Transverse colon (tissue), 4 donors: ENCODE measurements around the gene RHNO1. TPM values are rescaled to one million over a fixed set of nuclear protein-coding genes. Genes with fewer than 3 reads are reported as not detected.

Experiments used
- DNase-seq: peaks from one replicate; pipeline ENCODE4 v3.0.0-alpha.2; 2019
- H3K27ac ChIP-seq, 4 donors: fragments of 200-600 bp; sonication (generic); 2 replicates each; pipeline ENCODE4 v1.5.1; 2016 to 2018; ENCODE audit warnings: inconsistent platforms in 4 of 4
- H3K27me3 ChIP-seq: fragments of 200-600 bp; sonication (generic); 2 replicates; pipeline ENCODE4 v1.5.1; 2017; ENCODE audit warnings: inconsistent platforms
- H3K36me3 ChIP-seq, 4 donors: fragments of 200-600 bp; sonication (generic); 2 replicates each; pipeline ENCODE4 v1.5.1; 2017 to 2019; ENCODE audit warnings: inconsistent platforms in 4 of 4
- H3K4me1 ChIP-seq, 4 donors: fragments of 200-600 bp; sonication (generic); 2 replicates each; pipeline ENCODE4 v1.5.1; 2017 to 2020; ENCODE audit warnings: inconsistent platforms in 4 of 4
- H3K4me3 ChIP-seq, 4 donors: fragments of 200-600 bp; sonication (generic); 1 replicate in 1 of 4; 2 replicates in 3 of 4; pipeline versions ENCODE4 v1.5.1 to v1.6.1; 2017 to 2019; ENCODE audit warnings: inconsistent platforms in 4 of 4
- H3K9me3 ChIP-seq, 2 donors: fragments of 200-600 bp; sonication (generic); 2 replicates each; pipeline ENCODE4 v1.5.1; 2017 to 2019; ENCODE audit warnings: inconsistent platforms in 2 of 2
- EP300 ChIP-seq: sonication (generic); formaldehyde crosslinking; IDR thresholded peaks from one replicate; pipeline ENCODE4 v1.6.1; 2017; ENCODE audit warnings: antibody characterized with exemption, low read depth
- POLR2A ChIP-seq: fragments of 450-650 bp; IDR thresholded peaks from one replicate; pipeline ENCODE4 v1.6.1; 2016; ENCODE audit warnings: antibody characterized with exemption, mild to moderate bottlenecking, moderate library complexity
- POLR2AphosphoS5 ChIP-seq, 3 donors: sonication (generic); formaldehyde crosslinking; IDR thresholded peaks; one replicate each; pipeline ENCODE4 v1.6.1; 2016; ENCODE audit warnings: antibody characterized with exemption in 3 of 3
- WGBS, 2 donors: methylation state at CpG; one replicate each; pipeline ENCODE4 v1.1.5; 2018; ENCODE audit warnings: low coverage in 1 of 2; 5-methylcytosine and 5-hydroxymethylcytosine counted together
- in situ Hi-C, 4 donors: fragments of 200-750 bp; cut with MboI; loops; one replicate each; pipeline versions ENCODE4 v1.15.0 to v1.15.1; 2017; ENCODE audit warnings: low sequenced_read_pairs in 3 of 4, low pct_ligation_motif_present in 1 of 4, low pct_unique_long_range_greater_than_20kb in 1 of 4
- intact Hi-C: fragments of 100-400 bp; cut with DNase I; formaldehyde crosslinking; loops from one replicate; pipeline ENCODE4 v1.15.1; 2023; ENCODE audit warnings: low total_unique reads
- total RNA-seq, 4 donors: library from RNA; depleted of rRNA; stranded (reverse); fragments of >200 nt; gene quantifications; one replicate each; pipeline ENCODE4 v1.1.0, GENCODE V29; 2016
- TF ChIP-seq, protein P1 (sequence below), 5 experiments: fragments of 200-600 bp in 3 of 5; fragments of 450-650 bp in 2 of 5; sonication (generic) in 3 of 5; IDR thresholded peaks; 1 replicate in 2 of 5; 2 replicates in 3 of 5; pipeline ENCODE4 v1.5.1; 2016 to 2017; ENCODE audit warnings: antibody characterized with exemption in 5 of 5, inconsistent platforms in 3 of 5, mild to moderate bottlenecking in 2 of 5, moderate library complexity in 1 of 5

The RHNO1 gene
- total RNA-seq, 4 donors from 2014 or later: 5.4 to 16.8 (median 8.6) TPM

DNA sequence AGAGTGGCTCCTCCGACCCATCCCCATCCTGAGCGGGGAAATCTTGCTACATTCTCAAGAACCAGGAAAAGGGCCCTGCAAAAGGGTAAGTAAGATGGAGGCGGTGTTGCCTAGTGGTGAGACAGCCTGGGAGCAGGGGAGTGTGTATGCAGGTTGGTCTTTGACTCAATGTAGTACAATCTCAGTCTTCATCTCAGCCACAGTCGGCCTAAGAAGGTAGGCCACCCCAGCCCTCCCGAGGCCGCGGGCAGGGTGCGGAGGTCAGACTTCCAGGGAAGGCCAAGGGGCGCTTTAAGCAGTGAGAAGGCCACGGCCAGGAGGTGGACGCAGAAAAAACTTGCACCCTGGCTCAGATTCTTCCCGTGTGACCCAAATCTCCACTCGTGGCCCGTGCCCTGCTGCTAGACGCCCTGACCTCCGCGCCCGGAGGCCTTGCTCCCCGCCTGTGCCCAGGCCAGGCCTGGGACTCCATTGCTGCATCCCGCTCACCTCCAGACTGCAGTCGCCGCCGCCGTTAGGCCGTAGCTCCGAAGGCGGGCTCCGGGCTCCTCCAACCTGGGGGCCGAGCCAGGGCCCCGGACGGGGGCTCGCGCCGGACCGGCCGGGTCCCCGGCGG, 484 bp upstream of the RHNO1 start:
- intact Hi-C loops: no loop called here
- peaks cover 11 to 23% (median 15%) of the 10 kb centered on the region in 4 donors for H3K4me1 ChIP-seq
- H3K27ac ChIP-seq: peak overlapping the region; percentile 93 to 97 (median 95)
- H3K36me3 ChIP-seq: no peaks in the 10 kb centered on the region
- no peak for TF ChIP-seq POLR2AphosphoS5 (IDR thresholded peaks at IDR 0.05)
- TF ChIP-seq POLR2A: no peak
- no peak for DNase-seq
- peak overlapping the region; percentile 75 to 95 (median 88) for H3K4me3 ChIP-seq
- in situ Hi-C loops: no loop called here
- no peaks in the 10 kb centered on the region for H3K27me3 ChIP-seq
- WGBS, 2 donors: 5 to 60% methylated on average over 1 to 27 of the region's 38 CpGs
- no peaks in the 10 kb centered on the region for H3K9me3 ChIP-seq

DNA sequence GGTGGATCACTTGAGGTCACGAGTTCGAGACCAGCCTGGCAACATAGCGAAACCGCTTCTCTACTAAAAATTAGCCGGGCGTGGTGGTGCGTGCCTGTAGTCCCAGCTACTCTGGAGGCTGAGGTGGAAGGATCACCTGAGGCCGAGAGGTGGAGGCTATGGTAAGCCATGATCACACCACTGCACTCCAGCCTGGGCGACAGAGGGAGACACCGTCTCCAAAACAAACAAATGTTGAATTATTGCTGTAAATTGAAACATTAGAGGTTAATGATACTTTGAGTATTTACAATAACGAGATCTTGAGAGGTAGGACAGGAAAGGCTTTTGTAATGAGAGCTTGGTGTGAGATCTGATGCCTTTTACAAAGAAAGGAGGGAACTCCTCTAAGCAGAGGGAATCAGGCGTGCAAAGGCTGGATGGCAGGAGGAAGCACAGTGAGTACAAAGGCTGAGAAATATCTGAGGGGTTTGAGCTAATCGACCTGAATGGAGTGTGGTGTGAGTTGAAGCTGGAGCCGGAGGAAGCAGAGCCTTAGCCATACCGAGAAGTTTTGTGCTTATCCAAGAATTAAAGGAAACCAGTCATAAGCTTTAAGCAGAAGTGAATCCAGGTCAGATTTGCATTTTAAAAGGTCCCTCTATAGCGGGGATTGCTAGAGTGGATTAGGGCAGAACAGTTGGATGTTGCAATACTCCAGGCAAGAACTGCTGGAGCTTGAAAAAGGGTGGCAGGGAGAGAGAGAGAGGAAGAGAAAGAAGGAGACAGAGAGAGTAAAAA, 1.1 kb downstream of the RHNO1 start:
- intact Hi-C loops: no loop called here
- 22 to 26% methylated on average over 8 to 16 of the region's 16 CpGs for WGBS, 2 donors
- H3K27me3 ChIP-seq: no peaks in the 10 kb centered on the region
- no peaks in the 10 kb centered on the region for H3K9me3 ChIP-seq
- peak overlapping the region; percentile 93 to 97 (median 95) for H3K27ac ChIP-seq
- peaks cover 11 to 23% (median 15%) of the 10 kb centered on the region in 4 donors for H3K4me1 ChIP-seq
- H3K36me3 ChIP-seq: no peaks in the 10 kb centered on the region
- no peak for DNase-seq
- TF ChIP-seq, protein P1, sequence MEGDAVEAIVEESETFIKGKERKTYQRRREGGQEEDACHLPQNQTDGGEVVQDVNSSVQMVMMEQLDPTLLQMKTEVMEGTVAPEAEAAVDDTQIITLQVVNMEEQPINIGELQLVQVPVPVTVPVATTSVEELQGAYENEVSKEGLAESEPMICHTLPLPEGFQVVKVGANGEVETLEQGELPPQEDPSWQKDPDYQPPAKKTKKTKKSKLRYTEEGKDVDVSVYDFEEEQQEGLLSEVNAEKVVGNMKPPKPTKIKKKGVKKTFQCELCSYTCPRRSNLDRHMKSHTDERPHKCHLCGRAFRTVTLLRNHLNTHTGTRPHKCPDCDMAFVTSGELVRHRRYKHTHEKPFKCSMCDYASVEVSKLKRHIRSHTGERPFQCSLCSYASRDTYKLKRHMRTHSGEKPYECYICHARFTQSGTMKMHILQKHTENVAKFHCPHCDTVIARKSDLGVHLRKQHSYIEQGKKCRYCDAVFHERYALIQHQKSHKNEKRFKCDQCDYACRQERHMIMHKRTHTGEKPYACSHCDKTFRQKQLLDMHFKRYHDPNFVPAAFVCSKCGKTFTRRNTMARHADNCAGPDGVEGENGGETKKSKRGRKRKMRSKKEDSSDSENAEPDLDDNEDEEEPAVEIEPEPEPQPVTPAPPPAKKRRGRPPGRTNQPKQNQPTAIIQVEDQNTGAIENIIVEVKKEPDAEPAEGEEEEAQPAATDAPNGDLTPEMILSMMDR (IDR thresholded peaks at IDR 0.05): no peak
- TF ChIP-seq EP300 (no peak), POLR2AphosphoS5 (IDR thresholded peaks at IDR 0.05) (no peak), POLR2A (no peak)
- in situ Hi-C loops: no loop called here
- H3K4me3 ChIP-seq: peak overlapping the region in 3 of 4 donors; percentile 75 to 90 (median 87)

DNA sequence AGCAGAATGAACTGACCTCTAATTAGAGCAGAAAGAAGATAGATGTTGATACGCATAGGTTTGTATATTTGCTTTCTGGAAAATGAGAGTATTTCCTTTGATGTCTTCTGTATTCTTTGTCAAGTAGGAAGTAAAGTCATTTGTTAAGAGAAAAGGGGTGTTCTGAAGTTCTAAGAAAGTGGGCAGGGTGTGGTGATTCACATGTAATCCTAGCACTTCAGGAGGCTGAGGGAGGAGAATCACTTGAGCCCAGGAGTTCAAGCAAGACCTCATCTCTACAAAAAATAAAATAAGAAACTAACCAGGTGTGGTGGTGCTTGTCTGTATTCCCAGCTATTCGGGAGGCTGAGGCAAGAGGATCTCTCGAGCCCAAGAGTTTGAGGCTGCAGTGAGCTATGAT, 2.8 kb downstream of the RHNO1 start:
- peaks cover 11 to 23% (median 15%) of the 10 kb centered on the region in 4 donors for H3K4me1 ChIP-seq
- intact Hi-C loops: no loop called here
- no peaks in the 10 kb centered on the region for H3K9me3 ChIP-seq
- H3K4me3 ChIP-seq: no peak overlapping the region
- 94 to 100% methylated on average over 1 to 3 of the region's 3 CpGs for WGBS, 2 donors
- no peaks in the 10 kb centered on the region for H3K27me3 ChIP-seq
- in situ Hi-C loops: no loop called here
- TF ChIP-seq, protein P1 (IDR thresholded peaks at IDR 0.05): no peak
- TF ChIP-seq POLR2A (no peak), EP300 (no peak), POLR2AphosphoS5 (IDR thresholded peaks at IDR 0.05) (no peak)
- no peaks in the 10 kb centered on the region for H3K36me3 ChIP-seq
- no peak for DNase-seq
- no peak overlapping the region for H3K27ac ChIP-seq

DNA sequence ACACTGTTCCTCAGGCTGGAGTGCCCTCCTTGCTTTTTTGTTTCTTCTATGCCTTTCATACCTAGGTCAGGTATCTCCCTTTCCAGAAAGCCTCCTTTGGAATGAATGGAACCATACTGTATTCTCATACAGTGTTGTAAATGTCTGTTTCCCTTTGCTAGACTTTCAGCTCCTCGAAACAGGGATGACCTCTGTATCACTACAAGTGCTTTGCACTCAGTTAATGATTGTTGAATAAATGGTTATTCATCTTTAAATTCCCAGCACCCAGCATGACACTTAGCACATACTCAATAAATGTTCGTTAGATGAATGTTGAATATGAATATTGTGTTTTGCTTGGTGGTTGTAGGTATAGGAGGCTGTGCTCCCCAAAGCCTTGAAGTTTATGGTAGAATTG, 7.8 kb downstream of the RHNO1 start:
- 65 to 69% methylated on average over 2 of the region's 2 CpGs for WGBS, 2 donors
- H3K9me3 ChIP-seq: no peaks in the 10 kb centered on the region
- intact Hi-C loops (no loop called here), in situ Hi-C loops (no loop called here)
- no peak overlapping the region for H3K27ac ChIP-seq
- H3K4me3 ChIP-seq: no peak overlapping the region
- peaks cover 0 to under 1% (median 0%) of the 10 kb centered on the region in 4 donors for H3K4me1 ChIP-seq
- DNase-seq: no peak
- TF ChIP-seq POLR2AphosphoS5 (IDR thresholded peaks at IDR 0.05): no peak
- H3K27me3 ChIP-seq: no peaks in the 10 kb centered on the region
- no peaks in the 10 kb centered on the region for H3K36me3 ChIP-seq

DNA sequence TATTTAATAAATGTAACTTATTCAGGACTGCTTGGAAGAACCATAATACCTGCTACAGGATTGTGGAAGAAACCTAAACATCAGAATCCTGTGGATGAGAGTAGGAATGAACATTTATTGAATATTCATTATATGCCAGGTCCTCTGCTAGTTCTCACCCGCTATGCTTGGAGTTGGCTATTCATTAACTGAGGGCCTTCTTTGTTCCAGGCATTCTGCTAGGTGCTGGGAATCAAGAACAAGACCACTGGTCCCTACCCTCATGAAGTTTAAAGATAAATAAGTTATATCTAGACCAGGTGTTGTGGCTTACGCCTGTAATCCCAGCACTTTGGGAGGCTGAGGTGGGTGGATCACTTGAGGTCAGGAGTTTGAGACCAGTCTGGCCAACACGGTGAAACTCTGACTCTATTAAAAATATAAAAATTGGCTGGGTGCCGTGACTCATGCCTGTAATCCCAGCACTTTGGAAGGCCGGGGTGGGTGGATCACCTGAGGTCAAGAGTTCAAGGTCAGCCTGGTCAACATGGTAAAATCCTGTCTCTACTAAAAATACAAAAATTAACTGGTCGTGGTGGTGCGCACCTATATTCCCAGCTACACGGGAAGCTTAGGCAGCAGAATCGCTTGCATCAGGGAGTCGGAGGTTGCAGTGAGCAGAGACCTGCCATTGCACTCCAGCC, 9.9 kb downstream of the RHNO1 start:
- in situ Hi-C loops (no loop called here), intact Hi-C loops (no loop called here)
- Histone ChIP-seq H3K27me3 (no peaks in the 10 kb centered on the region), H3K9me3 (no peaks in the 10 kb centered on the region), H3K27ac (no peak overlapping the region), H3K36me3 (no peaks in the 10 kb centered on the region), H3K4me3 (no peak overlapping the region), H3K4me1 (peaks cover 4 to 12% (median 9%) of the 10 kb centered on the region in 4 donors)
- no peak for DNase-seq
- 90 to 95% methylated on average over 4 to 10 of the region's 10 CpGs for WGBS, 2 donors
- TF ChIP-seq, protein P1 (IDR thresholded peaks at IDR 0.05): no peak
- TF ChIP-seq POLR2AphosphoS5 (IDR thresholded peaks at IDR 0.05): no peak
- no peak for TF ChIP-seq EP300
- TF ChIP-seq POLR2A: no peak
